HG02938 (cell line): ENCODE results near the gene TRIM38.

Experiments used
- ATAC-seq: cut with Tn5 transposase; IDR thresholded peaks from one replicate; pipeline ENCODE4 v1.9.1; 2021; ENCODE audit warnings: mild to moderate bottlenecking, moderate library complexity; ENCODE audit not compliant: unreplicated experiment

The TRIM38 gene

GRCh38 chr6:26025894-26026832, 63.6 kb downstream of the TRIM38 start:
- peak; percentile 42 for ATAC-seq

- peak; percentile 33 for ATAC-seq
Observed at GRCh38 chr6:26026833-26027490, 64.4 kb downstream of the TRIM38 start.

- ATAC-seq: no peak
Observed at GRCh38 chr6:26027491-26028211, 65.0 kb downstream of the TRIM38 start.

GRCh38 chr6:26028212-26028745, 65.7 kb downstream of the TRIM38 start:
- ATAC-seq: no peak

GRCh38 chr6:26028746-26029569, 66.4 kb downstream of the TRIM38 start:
- no peak for ATAC-seq

- no peak for ATAC-seq
Observed at GRCh38 chr6:26029570-26029856, 66.9 kb downstream of the TRIM38 start.

- no peak for ATAC-seq
Observed at GRCh38 chr6:26029857-26030653, 67.5 kb downstream of the TRIM38 start.

- ATAC-seq: no peak
Observed at GRCh38 chr6:26030716-26031115, 68.1 kb downstream of the TRIM38 start.

GRCh38 chr6:26031151-26031594, 68.6 kb downstream of the TRIM38 start:
- no peak for ATAC-seq

GRCh38 chr6:26031595-26032339, 69.2 kb downstream of the TRIM38 start:
- peak; percentile 55 for ATAC-seq

GRCh38 chr6:26032340-26033084, 69.9 kb downstream of the TRIM38 start:
- no peak for ATAC-seq

GRCh38 chr6:26033085-26033940, 70.7 kb downstream of the TRIM38 start:
- ATAC-seq: peak; percentile 50

GRCh38 chr6:26033941-26034354, 71.3 kb downstream of the TRIM38 start:
- ATAC-seq: no peak

GRCh38 chr6:26034905-26035304, 72.3 kb downstream of the TRIM38 start:
- no peak for ATAC-seq
